ENCODE data around the gene GMFB.
A peak's percentile ranks its signal among the peaks of the same experiment; 100 is the strongest.

GMFB gene

GRCh38 chr14:54488646-54489317 is at the start of gene GMFB:
Gene GMFB, minus strand, starts transcription at chr14:54488980. Its CDS starts 53 bp downstream, at chr14:54488927.
- peak; percentile 76 for DNase-seq (ENCODE audit: low read depth, low spot score)

GRCh38 chr14:54538055-54538454 is 49.3 kb upstream of the GMFB start:
- no peak for DNase-seq (ENCODE audit: low read depth, low spot score)

GRCh38 chr14:54537651-54538050 is 48.9 kb upstream of the GMFB start:
- DNase-seq (ENCODE audit: low read depth, low spot score), result no peak

GRCh38 chr14:54535646-54536045 is 46.9 kb upstream of the GMFB start:
- DNase-seq (ENCODE audit: low read depth, low spot score), result no peak

- no peak for DNase-seq (ENCODE audit: low read depth, low spot score)
Observed at GRCh38 chr14:54535126-54535525, 46.3 kb upstream of the GMFB start.

- no peak for DNase-seq (ENCODE audit: low read depth, low spot score)
Observed at GRCh38 chr14:54533100-54533499, 44.3 kb upstream of the GMFB start.

GRCh38 chr14:54532111-54533012 is 43.6 kb upstream of the GMFB start:
- no peak for DNase-seq (ENCODE audit: low read depth, low spot score)

- DNase-seq (ENCODE audit: low read depth, low spot score), result no peak
Observed at GRCh38 chr14:54529811-54530210, 41.0 kb upstream of the GMFB start.

GRCh38 chr14:54528973-54529372 is 40.2 kb upstream of the GMFB start:
- no peak for DNase-seq (ENCODE audit: low read depth, low spot score)

GRCh38 chr14:54524410-54524809 is 35.6 kb upstream of the GMFB start:
- no peak for DNase-seq (ENCODE audit: low read depth, low spot score)

GRCh38 chr14:54516709-54517108 is 27.9 kb upstream of the GMFB start:
- DNase-seq (ENCODE audit: low read depth, low spot score), result no peak

- no peak for DNase-seq (ENCODE audit: low read depth, low spot score)
Observed at GRCh38 chr14:54515670-54516069, 26.9 kb upstream of the GMFB start.

GRCh38 chr14:54512393-54512792 is 23.6 kb upstream of the GMFB start:
- DNase-seq (ENCODE audit: low read depth, low spot score), result no peak

- DNase-seq (ENCODE audit: low read depth, low spot score), result peak; percentile 87
Observed at GRCh38 chr14:54509546-54510501, 21.0 kb upstream of the GMFB start, which contains the start of gene CGRRF1. Gene CGRRF1, plus strand, starts transcription at chr14:54509906. Its CDS starts 54 bp downstream, at chr14:54509960.

GRCh38 chr14:54503486-54503885 is 14.7 kb upstream of the GMFB start:
- no peak for DNase-seq (ENCODE audit: low read depth, low spot score)

GRCh38 chr14:54502602-54503001 is 13.8 kb upstream of the GMFB start:
- DNase-seq (ENCODE audit: low read depth, low spot score), result no peak

GRCh38 chr14:54501480-54501879 is 12.7 kb upstream of the GMFB start:
- no peak for DNase-seq (ENCODE audit: low read depth, low spot score)

GRCh38 chr14:54500744-54501143 is 12.0 kb upstream of the GMFB start:
- no peak for DNase-seq (ENCODE audit: low read depth, low spot score)

- no peak for DNase-seq (ENCODE audit: low read depth, low spot score)
Observed at GRCh38 chr14:54498579-54498978, 9.8 kb upstream of the GMFB start.

- no peak for DNase-seq (ENCODE audit: low read depth, low spot score)
Observed at GRCh38 chr14:54498095-54498531, 9.3 kb upstream of the GMFB start.

GRCh38 chr14:54497224-54497623 is 8.4 kb upstream of the GMFB start:
- DNase-seq (ENCODE audit: low read depth, low spot score), result no peak

GRCh38 chr14:54493293-54493692 is 4.5 kb upstream of the GMFB start:
- no peak for DNase-seq (ENCODE audit: low read depth, low spot score)

All from activated CD4-positive, CD25-positive, alpha-beta regulatory T cell treated with anti-CD3 and anti-CD28 coated beads, Interleukin-2, amount 50 U/mL, for 16 hours (primary cell).